ENCODE measurements around the gene PDCD6IP.
A peak's percentile ranks its signal among the peaks of the same experiment; 100 is the strongest.

Gene PDCD6IP

DNA sequence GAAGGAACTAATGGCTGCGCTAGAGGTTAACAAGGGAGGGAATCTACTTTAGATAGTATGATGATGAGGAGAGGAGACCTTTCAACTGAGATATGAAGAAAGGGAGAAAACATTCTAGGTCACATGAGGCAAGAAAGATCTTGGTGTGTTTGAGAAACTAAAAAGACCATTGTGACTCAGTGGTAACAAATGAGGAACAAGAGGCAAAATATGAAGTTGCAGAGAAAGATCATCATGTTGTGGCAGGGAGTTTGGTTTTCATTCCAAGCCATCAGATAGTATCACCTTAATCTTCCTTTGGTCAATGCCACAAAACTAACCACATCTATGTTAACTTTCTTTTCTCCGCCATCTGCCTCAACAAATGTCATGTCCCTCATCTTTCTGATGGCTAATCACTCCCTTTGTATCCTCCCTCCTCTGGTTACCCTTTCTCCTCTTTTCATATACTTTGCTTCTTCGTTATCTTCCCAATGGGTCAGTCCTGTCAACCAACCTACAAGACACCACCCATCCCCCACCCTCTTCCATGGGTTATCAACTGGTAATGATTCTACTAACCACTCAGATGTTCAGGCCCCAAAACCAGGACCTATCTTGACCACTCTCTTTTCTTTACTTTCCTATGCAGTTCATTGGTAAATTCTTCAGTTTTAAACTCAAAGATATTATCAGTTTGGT is 2.4 kb upstream of the PDCD6IP start:
- WGBS: 94% methylated on average over 3 of the region's 3 CpGs
- H3K9ac ChIP-seq (ENCODE audit: low read depth, low read length): no peak overlapping the region

DNA sequence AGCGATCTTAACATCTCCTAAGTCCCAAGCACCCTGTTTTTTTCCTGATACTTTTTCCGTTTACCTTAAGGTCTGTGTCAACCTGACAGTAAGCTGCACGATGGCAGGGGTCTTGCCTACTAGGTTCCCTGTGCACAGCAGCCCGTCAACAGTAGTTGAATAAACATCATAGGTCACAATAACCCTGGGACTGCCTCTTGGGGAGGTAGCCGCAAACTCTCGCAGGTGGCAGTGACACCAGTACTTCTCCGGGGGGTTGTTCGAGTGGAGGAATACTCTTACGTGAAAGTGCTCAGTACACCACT is 365 bp upstream of the PDCD6IP start:
- no peaks in the 10 kb centered on the region for H3K27me3 ChIP-seq (ENCODE audit: insufficient read depth, low read length)
- peaks cover 4% of the 10 kb centered on the region; the same call in 1 of the 2 replicates for H3K9me3 ChIP-seq (ENCODE audit: insufficient read depth, low read depth, low read length)
- WGBS: under 1% methylated on average over 9 of the region's 9 CpGs
- peak overlapping the region; percentile 88 for H3K4me3 ChIP-seq (ENCODE audit: low read length)
- H3K4me1 ChIP-seq (ENCODE audit: insufficient read depth, low read length): peaks cover 14% of the 10 kb centered on the region
- no peak overlapping the region for H3K27ac ChIP-seq (ENCODE audit: low read depth, low read length)
- H3K36me3 ChIP-seq (ENCODE audit: insufficient read depth, low read length): peaks cover 5% of the 10 kb centered on the region
- H3K9ac ChIP-seq (ENCODE audit: low read depth, low read length): peak overlapping the region; percentile 74

More for the DNA sequence above, 2.4 kb upstream of the PDCD6IP start:
- H3K9me3 ChIP-seq (ENCODE audit: insufficient read depth, low read depth, low read length): no peaks in the 10 kb centered on the region
- H3K27ac ChIP-seq (ENCODE audit: low read depth, low read length): no peak overlapping the region
- no peaks in the 10 kb centered on the region for H3K36me3 ChIP-seq (ENCODE audit: insufficient read depth, low read length)
- peaks cover under 1% of the 10 kb centered on the region; the same call in 1 of the 2 replicates for H3K27me3 ChIP-seq (ENCODE audit: insufficient read depth, low read length)
- peaks cover 14% of the 10 kb centered on the region for H3K4me1 ChIP-seq (ENCODE audit: insufficient read depth, low read length)
- H3K4me3 ChIP-seq (ENCODE audit: low read length): no peak overlapping the region

DNA sequence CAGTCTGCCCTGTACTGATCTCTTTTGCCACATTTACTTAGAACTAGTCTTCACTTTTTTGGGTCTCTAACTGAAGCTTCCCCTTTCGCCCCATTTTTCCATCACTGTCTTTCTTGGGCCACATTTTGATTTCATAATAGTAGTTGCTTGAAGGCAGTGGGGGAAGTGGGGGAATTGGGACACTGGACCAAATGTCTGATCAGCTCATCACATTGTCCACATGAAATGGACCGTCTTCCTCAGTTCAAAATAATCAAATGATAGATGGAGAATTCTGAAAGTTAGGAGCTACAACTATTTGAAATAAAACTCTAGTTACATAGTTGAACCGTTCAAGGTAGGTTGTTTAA is 747 bp downstream of the PDCD6IP start:
- Histone ChIP-seq H3K9ac (ENCODE audit: low read depth, low read length) (peak overlapping the region; percentile 74), H3K27ac (ENCODE audit: low read depth, low read length) (peak overlapping the region; percentile 89; the same call in 1 of the 2 replicates), H3K4me1 (ENCODE audit: insufficient read depth, low read length) (peaks cover 14% of the 10 kb centered on the region), H3K27me3 (ENCODE audit: insufficient read depth, low read length) (no peaks in the 10 kb centered on the region), H3K4me3 (ENCODE audit: low read length) (peak overlapping the region; percentile 88), H3K9me3 (ENCODE audit: insufficient read depth, low read depth, low read length) (peaks cover 15% of the 10 kb centered on the region), H3K36me3 (ENCODE audit: insufficient read depth, low read length) (peaks cover 13% of the 10 kb centered on the region)
- WGBS: 20% methylated on average over 2 of the region's 3 CpGs

DNA sequence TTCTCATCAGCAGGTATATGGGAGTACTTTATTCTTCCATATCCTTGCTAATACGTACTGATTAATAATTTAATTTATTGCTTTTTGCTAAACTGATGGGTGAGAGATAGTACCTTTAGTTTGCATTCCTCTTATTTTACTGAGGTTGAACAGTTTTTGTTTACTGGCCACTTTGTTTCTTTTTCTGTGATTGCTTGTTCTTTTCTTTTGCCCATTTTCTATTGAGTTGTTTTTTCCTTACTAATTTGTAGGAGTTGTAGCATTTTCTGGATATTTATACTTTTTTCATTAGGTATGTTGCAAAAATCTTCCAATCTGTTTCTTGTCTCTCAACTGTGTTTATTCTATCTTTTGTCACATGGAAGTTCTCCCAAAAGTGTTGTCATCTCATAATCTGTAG is 4.8 kb downstream of the PDCD6IP start:
- Histone ChIP-seq H3K27me3 (ENCODE audit: insufficient read depth, low read length) (no peaks in the 10 kb centered on the region), H3K36me3 (ENCODE audit: insufficient read depth, low read length) (peaks cover 18% of the 10 kb centered on the region), H3K4me3 (ENCODE audit: low read length) (no peak overlapping the region), H3K9me3 (ENCODE audit: insufficient read depth, low read depth, low read length) (peaks cover 21% of the 10 kb centered on the region), H3K4me1 (ENCODE audit: insufficient read depth, low read length) (peaks cover 10% of the 10 kb centered on the region), H3K9ac (ENCODE audit: low read depth, low read length) (no peak overlapping the region), H3K27ac (ENCODE audit: low read depth, low read length) (no peak overlapping the region)
- WGBS: 80% methylated on average over 1 of the region's 1 CpG

DNA sequence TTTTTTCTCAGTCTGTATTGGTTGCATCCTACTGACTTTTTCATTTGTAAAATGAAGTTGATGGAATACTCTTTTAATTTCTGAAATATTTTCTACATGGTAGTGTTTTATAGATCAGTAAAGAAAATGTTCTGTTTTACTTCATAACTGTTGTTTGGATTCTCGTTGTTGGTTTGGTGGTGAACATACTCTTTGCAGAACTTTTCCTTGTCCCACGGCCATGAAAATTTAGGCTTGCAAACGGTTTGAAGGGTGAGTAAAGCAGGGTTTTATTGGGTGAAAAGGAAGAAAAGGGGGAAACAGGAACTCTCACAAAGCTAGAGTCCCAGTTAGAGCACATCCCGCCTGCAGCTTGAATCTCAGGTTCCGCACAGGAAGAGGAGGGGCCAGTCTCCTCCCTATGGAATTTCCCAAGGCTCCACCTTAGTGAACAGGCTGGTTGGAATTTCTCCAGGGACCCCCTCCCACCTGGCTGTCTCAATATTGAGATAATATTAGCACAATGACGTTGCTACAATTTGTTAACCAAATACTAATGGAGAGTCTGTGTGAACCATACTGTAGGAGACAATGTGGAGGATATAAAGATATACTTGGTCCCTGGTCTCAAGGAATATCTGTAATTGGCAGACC is 5.6 kb downstream of the PDCD6IP start:
- Histone ChIP-seq H3K4me3 (ENCODE audit: low read length) (no peak overlapping the region), H3K9me3 (ENCODE audit: insufficient read depth, low read depth, low read length) (peaks cover 21% of the 10 kb centered on the region), H3K27me3 (ENCODE audit: insufficient read depth, low read length) (no peaks in the 10 kb centered on the region), H3K9ac (ENCODE audit: low read depth, low read length) (no peak overlapping the region), H3K4me1 (ENCODE audit: insufficient read depth, low read length) (peaks cover 10% of the 10 kb centered on the region), H3K36me3 (ENCODE audit: insufficient read depth, low read length) (peaks cover 18% of the 10 kb centered on the region), H3K27ac (ENCODE audit: low read depth, low read length) (no peak overlapping the region)
- 92% methylated on average over 6 of the region's 6 CpGs for WGBS

DNA sequence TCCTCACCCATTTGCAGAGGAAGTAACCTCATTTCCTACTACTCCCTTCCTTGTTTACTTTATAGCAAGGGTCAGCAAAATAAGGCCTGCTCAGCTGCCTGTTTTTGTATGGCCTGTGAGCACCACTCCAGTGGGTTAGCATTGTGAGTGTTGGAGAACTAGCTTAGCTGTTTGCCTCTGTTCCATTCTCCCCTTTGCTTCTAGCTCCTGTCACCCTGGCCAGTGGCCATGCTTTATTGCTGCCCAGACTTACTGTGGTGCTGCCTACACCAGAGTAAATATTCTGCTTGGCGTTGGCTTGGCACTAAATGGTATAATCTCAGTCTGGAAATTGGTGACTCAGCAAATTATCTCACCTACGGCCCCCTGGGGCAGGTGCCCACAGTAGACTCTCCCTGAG is 8.8 kb downstream of the PDCD6IP start:
- WGBS: 98% methylated on average over 2 of the region's 2 CpGs
- Histone ChIP-seq H3K9me3 (ENCODE audit: insufficient read depth, low read depth, low read length) (peaks cover 21% of the 10 kb centered on the region), H3K36me3 (ENCODE audit: insufficient read depth, low read length) (peaks cover 18% of the 10 kb centered on the region), H3K9ac (ENCODE audit: low read depth, low read length) (no peak overlapping the region), H3K27me3 (ENCODE audit: insufficient read depth, low read length) (no peaks in the 10 kb centered on the region), H3K4me3 (ENCODE audit: low read length) (no peak overlapping the region), H3K4me1 (ENCODE audit: insufficient read depth, low read length) (no peaks in the 10 kb centered on the region; the same call in 1 of the 2 replicates), H3K27ac (ENCODE audit: low read depth, low read length) (no peak overlapping the region)

DNA sequence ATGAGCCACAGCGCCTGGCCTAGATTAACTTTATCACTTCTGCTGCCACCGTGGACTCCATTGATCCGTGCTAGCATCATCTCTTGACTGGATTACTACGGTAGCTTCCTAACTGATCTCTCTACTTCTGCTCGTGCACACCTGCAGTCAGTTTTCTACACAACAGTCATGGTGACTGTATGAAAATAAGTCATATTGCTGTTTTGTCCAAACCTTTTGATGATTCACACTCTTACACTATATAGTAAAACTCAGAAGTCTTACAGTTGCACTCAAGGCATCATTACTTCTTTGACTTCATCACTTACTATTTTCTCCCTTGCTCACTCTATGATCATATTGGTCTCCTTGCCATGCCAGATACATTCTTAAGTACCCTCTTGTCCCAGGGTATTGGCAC is 10.1 kb downstream of the PDCD6IP start:
- 94% methylated on average over 5 of the region's 5 CpGs for WGBS
- H3K9ac ChIP-seq (ENCODE audit: low read depth, low read length): no peak overlapping the region
- H3K9me3 ChIP-seq (ENCODE audit: insufficient read depth, low read depth, low read length): peaks cover 12% of the 10 kb centered on the region
- no peaks in the 10 kb centered on the region for H3K27me3 ChIP-seq (ENCODE audit: insufficient read depth, low read length)
- no peak overlapping the region for H3K27ac ChIP-seq (ENCODE audit: low read depth, low read length)
- no peak overlapping the region for H3K4me3 ChIP-seq (ENCODE audit: low read length)
- H3K36me3 ChIP-seq (ENCODE audit: insufficient read depth, low read length): peaks cover 15% of the 10 kb centered on the region
- H3K4me1 ChIP-seq (ENCODE audit: insufficient read depth, low read length): no peaks in the 10 kb centered on the region; the same call in 1 of the 2 replicates

DNA sequence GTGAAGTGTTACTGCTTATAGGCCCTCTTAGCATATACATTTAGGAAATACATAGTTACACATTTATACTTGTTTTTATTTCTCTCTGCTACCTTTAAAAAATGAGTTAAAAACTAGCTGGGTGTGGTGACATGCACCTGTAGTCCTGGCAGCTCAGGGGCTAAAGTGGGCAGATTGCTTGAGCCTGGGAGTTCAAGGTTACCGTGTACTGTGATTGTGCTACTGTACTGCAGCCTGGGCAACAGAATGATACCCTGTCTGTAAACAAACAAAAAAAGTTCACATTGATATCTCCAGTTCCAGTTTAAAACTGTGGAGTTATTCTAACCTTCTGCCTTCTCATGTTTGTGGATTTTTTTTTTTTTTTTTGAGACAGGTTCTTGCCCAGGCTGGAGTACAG is 12.1 kb downstream of the PDCD6IP start:
- H3K4me3 ChIP-seq (ENCODE audit: low read length): no peak overlapping the region
- no peak overlapping the region for H3K9ac ChIP-seq (ENCODE audit: low read depth, low read length)
- peaks cover 20% of the 10 kb centered on the region for H3K36me3 ChIP-seq (ENCODE audit: insufficient read depth, low read length)
- H3K4me1 ChIP-seq (ENCODE audit: insufficient read depth, low read length): no peaks in the 10 kb centered on the region; the same call in 1 of the 2 replicates
- H3K27me3 ChIP-seq (ENCODE audit: insufficient read depth, low read length): no peaks in the 10 kb centered on the region
- WGBS: 100% methylated on average over 1 of the region's 1 CpG
- H3K9me3 ChIP-seq (ENCODE audit: insufficient read depth, low read depth, low read length): no peaks in the 10 kb centered on the region
- H3K27ac ChIP-seq (ENCODE audit: low read depth, low read length): no peak overlapping the region

DNA sequence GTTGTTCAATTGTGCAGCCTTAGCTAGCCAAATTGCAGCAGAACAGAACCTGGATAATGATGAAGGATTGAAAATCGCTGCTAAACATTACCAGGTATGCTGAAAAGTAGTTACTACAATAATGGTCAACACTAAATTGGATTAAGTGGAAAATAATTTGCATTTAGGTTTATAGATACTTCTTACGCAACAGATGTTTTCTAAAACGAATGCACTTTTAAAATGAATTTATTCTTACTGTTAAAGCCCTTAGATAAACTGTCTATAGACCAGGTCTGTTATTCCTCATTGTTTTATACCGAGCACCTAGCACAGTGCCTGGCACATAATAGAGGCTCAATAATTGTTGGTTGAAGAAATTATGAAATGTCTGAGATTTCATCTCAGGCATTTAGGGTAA is 23.6 kb downstream of the PDCD6IP start:
- 91% methylated on average over 4 of the region's 4 CpGs for WGBS
- Histone ChIP-seq H3K9ac (ENCODE audit: low read depth, low read length) (no peak overlapping the region), H3K4me3 (ENCODE audit: low read length) (no peak overlapping the region), H3K9me3 (ENCODE audit: insufficient read depth, low read depth, low read length) (no peaks in the 10 kb centered on the region), H3K27ac (ENCODE audit: low read depth, low read length) (no peak overlapping the region), H3K4me1 (ENCODE audit: insufficient read depth, low read length) (peaks cover 10% of the 10 kb centered on the region; the same call in 1 of the 2 replicates), H3K36me3 (ENCODE audit: insufficient read depth, low read length) (peaks cover 36% of the 10 kb centered on the region), H3K27me3 (ENCODE audit: insufficient read depth, low read length) (no peaks in the 10 kb centered on the region)

DNA sequence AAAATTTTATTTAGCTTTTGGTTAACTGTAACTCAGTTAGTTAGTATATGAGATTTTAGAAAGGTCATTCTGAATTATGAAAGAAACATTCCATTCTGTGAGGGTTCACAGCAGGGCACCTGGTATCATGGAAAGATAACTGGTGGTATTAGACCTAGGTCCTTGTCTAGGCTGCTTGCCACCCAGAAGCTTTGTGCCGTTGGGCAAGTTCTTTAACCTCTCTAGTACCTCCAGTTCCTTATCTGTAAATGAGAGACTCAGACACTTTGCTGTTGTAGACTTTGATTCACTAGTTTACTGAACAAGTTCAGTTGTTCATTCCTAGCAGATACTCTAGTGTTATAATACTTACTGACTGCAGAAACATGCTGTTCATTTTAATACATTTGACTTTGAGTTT is 25.4 kb downstream of the PDCD6IP start:
- peaks cover 10% of the 10 kb centered on the region; the same call in 1 of the 2 replicates for H3K4me1 ChIP-seq (ENCODE audit: insufficient read depth, low read length)
- 94% methylated on average over 1 of the region's 1 CpG for WGBS
- H3K9me3 ChIP-seq (ENCODE audit: insufficient read depth, low read depth, low read length): no peaks in the 10 kb centered on the region
- H3K9ac ChIP-seq (ENCODE audit: low read depth, low read length): no peak overlapping the region
- H3K27ac ChIP-seq (ENCODE audit: low read depth, low read length): no peak overlapping the region
- no peaks in the 10 kb centered on the region for H3K27me3 ChIP-seq (ENCODE audit: insufficient read depth, low read length)
- H3K4me3 ChIP-seq (ENCODE audit: low read length): no peak overlapping the region
- peaks cover 54% of the 10 kb centered on the region for H3K36me3 ChIP-seq (ENCODE audit: insufficient read depth, low read length)

DNA sequence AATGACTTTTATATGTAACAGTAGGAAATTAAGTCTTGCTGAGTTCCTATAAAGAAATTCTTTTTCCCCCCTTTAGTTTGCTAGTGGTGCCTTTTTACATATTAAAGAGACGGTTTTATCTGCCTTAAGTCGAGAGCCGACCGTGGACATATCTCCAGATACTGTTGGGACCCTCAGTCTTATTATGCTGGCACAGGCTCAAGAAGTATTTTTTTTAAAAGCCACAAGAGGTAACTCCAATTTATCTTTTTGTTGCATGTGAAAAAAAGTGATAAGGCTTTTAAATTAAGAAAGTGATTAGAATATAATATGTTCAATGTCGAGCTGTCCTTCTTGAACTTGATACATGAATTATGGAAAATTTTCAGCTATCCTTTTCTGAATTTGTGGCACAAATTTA is 26.7 kb downstream of the PDCD6IP start:
- H3K27me3 ChIP-seq (ENCODE audit: insufficient read depth, low read length): no peaks in the 10 kb centered on the region
- H3K36me3 ChIP-seq (ENCODE audit: insufficient read depth, low read length): peaks cover 65% of the 10 kb centered on the region
- no peaks in the 10 kb centered on the region for H3K9me3 ChIP-seq (ENCODE audit: insufficient read depth, low read depth, low read length)
- H3K4me1 ChIP-seq (ENCODE audit: insufficient read depth, low read length): peaks cover 10% of the 10 kb centered on the region; the same call in 1 of the 2 replicates
- WGBS: 67% methylated on average over 5 of the region's 5 CpGs
- H3K27ac ChIP-seq (ENCODE audit: low read depth, low read length): no peak overlapping the region
- no peak overlapping the region for H3K9ac ChIP-seq (ENCODE audit: low read depth, low read length)
- no peak overlapping the region for H3K4me3 ChIP-seq (ENCODE audit: low read length)

Data from HUES64 (cell line).